T-helper 17 cell (primary cell): ENCODE results near the gene AKT1. TPM values are rescaled to one million over a fixed set of nuclear protein-coding genes. Genes with fewer than 3 reads are reported as not detected.

Experiments
- ATAC-seq: fragments of 150-1000 bp; cut with Tn5 transposase; 2 replicates; pipeline ENCODE4 v1.10.0; 2021; ENCODE audit warnings: mild to moderate bottlenecking, moderate library complexity
- DNase-seq, 3 donors: peaks; one replicate each; pipeline versions ENCODE4 v3.0.0 to v3.0.0-alpha.2; 2020 to 2021
- H3K9me3 ChIP-seq: one replicate; pipeline ENCODE4 v1.7.0; 2013; ENCODE audit warnings: low read length, mild to moderate bottlenecking; ENCODE audit not compliant: control insufficient read depth, poor library complexity, severe bottlenecking
- H3K27ac Mint-ChIP-seq: one replicate; pipeline ENCODE4 v1.8.0; 2022; ENCODE audit warnings: mild to moderate bottlenecking, moderate library complexity, mixed read lengths
- H3K27me3 Mint-ChIP-seq: one replicate; pipeline ENCODE4 v1.8.0; 2022; ENCODE audit warnings: mixed read lengths
- H3K36me3 Mint-ChIP-seq: one replicate; pipeline ENCODE4 v1.8.0; 2022; ENCODE audit warnings: low read depth, mixed read lengths
- H3K4me1 Mint-ChIP-seq: one replicate; pipeline ENCODE4 v1.8.0; 2022; ENCODE audit warnings: mild to moderate bottlenecking, mixed read lengths
- H3K4me3 Mint-ChIP-seq: one replicate; pipeline ENCODE4 v1.8.0; 2022; ENCODE audit warnings: mild to moderate bottlenecking, moderate library complexity, mixed read lengths
- total RNA-seq, 4 donors: library from RNA in 2 of 4; stranded (reverse) in 2 of 4; gene quantifications; one replicate each; pipeline ENCODE4 v1.2.3 and lab custom pipeline; 2022 to 2026

AKT1 gene
- total RNA-seq, 2 donors from 2014 or later, result 72.4 to 77.2 TPM

DNA sequence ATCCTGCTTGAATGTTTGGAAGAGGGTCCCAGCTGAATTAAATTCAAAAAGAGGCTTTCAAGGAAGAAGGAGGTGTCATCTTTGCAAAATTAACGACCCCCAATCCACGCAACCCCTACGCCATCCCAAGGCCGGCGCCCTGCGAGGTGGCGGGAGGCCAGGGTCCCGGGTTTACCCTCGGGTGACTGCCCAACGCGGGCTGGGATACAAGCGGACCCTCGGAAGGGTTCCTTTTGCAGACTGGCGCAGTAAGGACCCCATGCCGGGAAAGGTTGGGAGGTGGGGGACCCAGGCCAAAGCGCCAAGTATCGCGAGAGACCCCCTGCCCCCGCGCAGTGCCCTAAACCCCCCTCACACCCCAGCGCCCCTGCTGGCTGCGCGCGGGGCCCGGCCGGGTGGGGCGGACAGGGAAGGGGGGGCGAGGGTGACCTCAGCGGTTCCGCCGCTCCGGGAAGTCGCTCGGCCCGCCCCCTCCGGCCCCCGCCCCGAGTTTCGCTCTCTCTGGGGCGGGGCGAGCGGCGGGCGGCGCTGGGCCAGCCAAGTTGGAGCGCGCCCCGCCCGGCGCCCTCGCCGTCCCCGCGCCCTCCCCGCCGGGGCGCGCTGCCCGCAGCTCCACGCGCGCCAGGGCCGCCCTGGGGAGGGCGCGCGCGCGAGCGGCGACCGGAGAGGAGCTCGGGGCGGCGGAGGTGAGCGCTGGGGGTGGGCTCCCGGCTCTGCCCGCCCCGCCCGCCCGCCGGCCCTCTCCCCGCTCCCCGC, 4.6 kb upstream of the AKT1 start:
- ATAC-seq (peak; percentile 76), DNase-seq (peak; percentile 58 to 87 (median 79))
- Mint-ChIP-seq H3K4me3 (peak overlapping the region; percentile 78), H3K27ac (peak overlapping the region; percentile 69), H3K27me3 (no peaks in the 10 kb centered on the region), H3K36me3 (no peaks in the 10 kb centered on the region), H3K4me1 (peaks cover 16% of the 10 kb centered on the region)
- no peaks in the 10 kb centered on the region for H3K9me3 ChIP-seq

DNA sequence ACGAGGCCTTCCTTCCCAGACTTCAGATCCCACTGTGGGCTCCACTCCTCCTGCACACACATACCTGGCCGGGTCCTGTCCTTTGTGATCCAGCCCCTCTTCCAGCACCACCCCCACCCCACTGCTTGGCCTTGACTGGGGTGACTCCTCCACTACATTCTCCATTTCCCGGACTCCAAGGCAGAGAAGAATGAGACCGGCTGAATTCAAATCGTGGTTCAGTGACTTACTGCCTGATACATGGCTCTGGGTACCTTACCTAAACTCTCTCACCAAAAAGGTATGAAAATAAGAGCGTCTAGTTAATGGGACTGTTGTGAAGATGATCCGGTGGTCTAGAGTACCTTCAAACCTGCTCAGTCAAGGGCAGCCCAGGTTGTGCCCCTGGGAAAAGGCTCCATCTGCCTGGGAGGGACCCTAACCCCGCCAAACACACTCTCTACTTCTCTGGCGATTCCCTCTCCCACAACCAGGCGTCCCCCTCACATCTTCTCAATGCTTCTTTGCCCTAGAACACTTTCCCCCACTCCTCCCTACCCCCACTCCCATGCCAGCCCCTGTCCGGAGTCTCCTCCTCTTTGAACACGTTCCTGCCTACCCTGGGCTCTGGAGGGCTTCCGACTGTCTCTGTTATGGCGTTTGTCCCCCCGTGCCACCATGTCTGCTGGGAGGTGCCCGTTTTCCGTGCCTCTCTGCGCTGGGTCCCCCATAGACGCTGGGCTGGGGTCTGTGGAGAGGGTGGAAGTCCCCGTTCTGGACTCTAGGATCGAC, 3.9 kb upstream of the AKT1 start:
- H3K27ac Mint-ChIP-seq, result peak overlapping the region; percentile 69
- ATAC-seq (no peak), DNase-seq (no peak)
- peaks cover 18% of the 10 kb centered on the region for H3K4me1 Mint-ChIP-seq
- no peaks in the 10 kb centered on the region for H3K36me3 Mint-ChIP-seq
- peak overlapping the region; percentile 78 for H3K4me3 Mint-ChIP-seq
- H3K27me3 Mint-ChIP-seq, result no peaks in the 10 kb centered on the region
- no peaks in the 10 kb centered on the region for H3K9me3 ChIP-seq

DNA sequence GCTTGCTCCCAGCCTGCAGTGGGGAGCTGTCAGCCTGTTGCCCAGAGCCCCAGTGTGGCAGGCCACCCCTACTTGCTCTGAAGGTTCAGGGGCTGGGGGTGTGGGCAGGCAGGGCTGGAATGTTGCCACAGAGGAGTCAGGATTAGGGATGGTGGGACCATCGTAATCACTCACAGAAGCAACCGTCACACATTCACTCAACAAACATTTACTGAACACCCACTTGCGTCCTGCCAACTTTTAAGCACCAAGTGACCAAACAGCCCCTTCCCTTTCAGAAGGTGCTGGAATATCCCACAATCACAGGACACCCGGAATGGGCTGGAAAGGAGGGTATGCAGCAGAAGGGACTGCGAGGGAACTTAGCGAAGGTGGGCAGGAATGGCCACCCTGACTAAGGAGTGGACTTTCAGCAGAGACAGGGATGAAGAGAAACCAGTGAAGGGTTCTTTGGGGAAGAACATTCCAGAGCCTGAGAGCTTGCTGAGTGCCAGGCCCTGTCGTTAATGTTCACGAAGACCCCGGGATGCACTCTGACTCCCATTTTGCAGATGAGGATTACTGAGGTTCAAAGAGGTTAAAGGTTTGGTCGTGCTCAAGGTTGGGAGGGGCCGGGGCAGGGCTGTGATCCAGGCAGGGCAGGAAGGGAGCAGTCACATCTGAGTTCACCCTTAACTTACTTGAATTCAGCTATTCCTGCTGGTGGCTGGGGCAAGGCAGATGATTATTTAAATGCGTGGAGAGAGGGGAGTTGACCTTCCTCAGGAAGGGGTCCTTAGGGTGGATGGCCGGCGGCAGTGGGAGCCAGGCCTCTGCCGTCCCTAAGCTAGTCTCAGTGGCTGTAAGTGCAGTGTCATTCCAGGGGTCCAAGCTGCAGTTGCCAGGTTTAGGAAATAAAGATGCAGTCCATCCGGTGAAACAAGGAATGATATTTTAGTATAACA, 3.0 kb upstream of the AKT1 start:
- DNase-seq (no peak), ATAC-seq (no peak)
- H3K27me3 Mint-ChIP-seq, result no peaks in the 10 kb centered on the region
- H3K9me3 ChIP-seq, result no peaks in the 10 kb centered on the region
- H3K36me3 Mint-ChIP-seq, result no peaks in the 10 kb centered on the region
- H3K4me1 Mint-ChIP-seq, result peaks cover 25% of the 10 kb centered on the region
- H3K4me3 Mint-ChIP-seq, result peak overlapping the region; percentile 78
- H3K27ac Mint-ChIP-seq, result peak overlapping the region; percentile 16

DNA sequence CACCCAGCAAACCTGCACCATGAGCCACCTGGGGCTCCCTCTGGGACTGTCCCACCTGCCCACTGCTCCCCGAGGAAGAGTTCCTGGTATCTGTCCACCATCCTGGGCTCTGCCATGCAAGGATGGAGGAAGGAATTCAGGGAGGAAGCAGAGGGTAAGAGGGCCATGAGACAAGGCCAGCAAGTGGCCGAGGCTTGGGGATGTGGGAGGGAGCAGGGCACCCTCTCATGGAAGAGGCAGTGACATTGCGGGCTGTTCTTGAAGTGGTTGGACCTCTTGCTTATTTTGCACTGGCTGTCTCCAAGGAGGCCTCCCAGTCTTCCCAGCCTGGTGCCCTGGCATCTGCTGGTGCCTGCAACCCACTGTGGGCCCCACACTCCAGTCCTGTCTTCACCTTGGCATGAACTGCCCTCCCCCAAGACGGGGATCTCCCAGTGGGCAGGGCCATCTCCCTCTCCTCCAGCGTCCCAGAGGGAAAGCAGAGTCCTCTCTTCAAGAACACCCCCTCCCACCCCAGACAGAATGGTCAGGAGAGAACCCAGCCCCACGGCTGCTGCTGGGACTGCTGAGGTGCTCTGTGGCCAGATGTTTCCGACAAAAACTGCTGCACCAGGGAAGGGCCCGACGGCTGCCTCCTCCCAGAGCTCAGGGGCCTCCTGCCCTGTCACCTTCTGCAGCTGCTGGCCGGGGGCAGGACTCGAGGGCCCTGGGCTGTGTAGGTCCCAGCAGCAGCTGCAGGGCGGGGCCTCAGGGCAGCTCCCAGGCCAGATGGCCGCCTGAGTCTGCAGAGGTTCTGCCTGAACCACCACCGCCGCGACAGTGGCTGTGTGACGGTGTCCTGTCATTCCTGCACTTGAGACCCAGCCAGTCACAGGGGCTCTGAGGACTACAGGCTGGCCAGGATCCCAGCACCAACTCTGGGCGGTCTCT, 1.8 kb upstream of the AKT1 start:
- no peaks in the 10 kb centered on the region for H3K36me3 Mint-ChIP-seq
- H3K27me3 Mint-ChIP-seq, result no peaks in the 10 kb centered on the region
- H3K27ac Mint-ChIP-seq, result peak overlapping the region; percentile 89
- ATAC-seq (no peak), DNase-seq (no peak)
- no peaks in the 10 kb centered on the region for H3K9me3 ChIP-seq
- peak overlapping the region; percentile 75 for H3K4me3 Mint-ChIP-seq
- H3K4me1 Mint-ChIP-seq, result peaks cover 31% of the 10 kb centered on the region

DNA sequence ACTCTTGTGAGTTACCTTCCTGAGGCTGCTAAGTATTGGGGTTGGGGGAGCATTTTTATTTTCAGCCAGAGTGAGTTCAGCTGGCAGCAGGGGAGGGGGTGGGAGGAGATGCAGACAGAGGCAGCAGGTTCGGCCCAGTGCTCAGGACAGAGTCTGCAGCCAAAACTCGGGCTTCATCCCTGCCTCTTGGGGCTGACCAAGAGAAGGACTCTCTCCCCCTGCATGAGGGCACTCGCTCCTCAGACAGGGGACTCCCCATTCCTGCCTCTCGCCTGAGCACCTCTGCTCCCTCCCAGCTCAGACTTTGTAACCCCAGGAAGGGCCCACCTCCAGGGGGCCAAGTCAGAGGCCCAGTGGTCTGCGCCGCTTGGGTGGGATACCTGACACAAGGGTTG, 1.1 kb upstream of the AKT1 start:
- no peaks in the 10 kb centered on the region for H3K9me3 ChIP-seq
- peak overlapping the region; percentile 89 for H3K27ac Mint-ChIP-seq
- ATAC-seq (no peak), DNase-seq (no peak)
- peak overlapping the region; percentile 75 for H3K4me3 Mint-ChIP-seq
- no peaks in the 10 kb centered on the region for H3K27me3 Mint-ChIP-seq
- peaks cover 31% of the 10 kb centered on the region for H3K4me1 Mint-ChIP-seq
- no peaks in the 10 kb centered on the region for H3K36me3 Mint-ChIP-seq

DNA sequence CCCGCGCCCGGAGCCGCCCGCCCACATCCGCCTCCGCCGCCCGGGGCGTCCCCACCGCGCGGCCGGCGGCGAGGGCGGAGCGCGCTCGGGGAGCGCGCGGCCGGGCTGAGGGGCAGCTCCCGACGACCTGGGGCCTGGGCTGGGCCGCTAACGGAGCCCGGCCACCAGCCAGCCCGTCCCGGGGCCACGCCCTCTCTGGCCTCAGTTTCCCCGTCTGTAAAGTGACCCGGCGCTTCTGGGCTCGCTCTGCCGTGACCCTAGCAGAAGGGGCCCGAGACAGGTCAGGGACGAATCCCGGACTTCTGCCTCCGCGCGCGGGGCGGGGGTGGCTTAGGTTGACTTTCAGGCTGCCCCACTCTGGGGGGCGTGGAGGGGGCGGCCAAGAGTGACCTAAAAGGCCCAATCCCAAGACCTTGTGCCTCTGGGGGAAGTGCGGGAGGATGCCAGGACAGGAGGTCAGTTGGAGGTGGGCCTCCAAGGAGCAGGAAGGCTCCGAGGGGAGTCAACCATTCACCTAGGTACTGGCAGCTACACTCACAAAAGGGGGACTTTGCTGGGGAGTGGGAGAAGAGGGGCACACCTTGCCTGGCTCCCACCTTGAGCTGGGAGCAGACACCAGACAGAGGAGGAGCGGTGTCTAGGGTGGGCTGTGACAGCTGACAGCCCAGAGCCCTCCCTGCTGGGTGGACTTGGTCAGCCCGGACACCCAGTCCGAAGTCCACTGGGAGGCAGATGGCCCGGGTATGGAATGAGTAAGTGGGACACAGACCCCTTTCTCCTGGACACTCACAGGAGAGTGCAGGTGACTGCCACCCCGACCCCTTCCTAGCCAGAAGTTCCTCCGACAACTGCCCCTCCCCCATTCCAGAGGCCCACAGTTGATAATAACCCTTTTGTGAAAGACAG, 486 bp upstream of the AKT1 start:
- DNase-seq (peak; percentile 50 to 70 (median 65)), ATAC-seq (peak; percentile 61)
- no peaks in the 10 kb centered on the region for H3K9me3 ChIP-seq
- peak overlapping the region; percentile 89 for H3K27ac Mint-ChIP-seq
- peaks cover 36% of the 10 kb centered on the region for H3K4me1 Mint-ChIP-seq
- no peaks in the 10 kb centered on the region for H3K27me3 Mint-ChIP-seq
- H3K36me3 Mint-ChIP-seq, result no peaks in the 10 kb centered on the region
- H3K4me3 Mint-ChIP-seq, result peak overlapping the region; percentile 75

DNA sequence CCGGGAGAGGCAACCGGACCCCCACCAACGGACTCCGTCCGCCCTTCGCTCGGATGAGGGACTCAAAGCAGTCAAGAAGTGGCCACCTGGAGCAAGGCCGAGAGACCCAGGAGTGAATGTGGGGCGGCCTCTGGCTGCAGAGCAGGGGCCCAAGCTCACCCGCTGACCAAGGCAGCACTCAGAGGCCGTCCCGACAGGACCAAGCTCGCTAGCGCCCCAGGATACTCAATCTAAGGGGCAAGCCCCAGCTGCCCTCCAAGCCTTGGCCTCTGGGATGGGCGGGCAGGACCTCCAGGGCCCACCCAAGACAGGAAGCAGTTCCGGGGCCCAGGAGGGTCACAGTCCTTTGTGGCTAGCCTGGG, 936 bp downstream of the AKT1 start:
- H3K27ac Mint-ChIP-seq, result peak overlapping the region; percentile 80
- DNase-seq, result no peak
- no peak for ATAC-seq
- no peaks in the 10 kb centered on the region for H3K36me3 Mint-ChIP-seq
- H3K27me3 Mint-ChIP-seq, result no peaks in the 10 kb centered on the region
- H3K4me3 Mint-ChIP-seq, result peak overlapping the region; percentile 90
- H3K4me1 Mint-ChIP-seq, result peaks cover 41% of the 10 kb centered on the region
- no peaks in the 10 kb centered on the region for H3K9me3 ChIP-seq

DNA sequence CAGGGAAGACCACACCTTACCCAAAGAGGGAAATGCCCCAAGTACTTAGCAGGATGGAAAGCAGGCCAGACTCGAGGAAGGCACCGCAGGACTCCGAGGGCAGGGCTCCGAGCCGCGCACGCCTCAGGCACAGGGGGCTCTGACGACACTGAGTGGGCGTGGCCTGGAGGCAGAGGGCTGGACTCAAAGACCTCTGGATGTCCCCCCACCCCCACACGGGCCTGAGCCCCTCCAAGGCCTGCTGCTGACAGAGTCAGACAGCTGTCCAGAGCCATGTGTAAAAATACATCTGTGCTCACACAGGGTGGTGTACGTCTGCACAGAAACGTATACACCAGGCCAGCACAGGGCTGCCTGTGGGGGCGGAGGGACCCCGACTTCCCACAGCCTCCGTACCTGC, 1.4 kb downstream of the AKT1 start:
- no peaks in the 10 kb centered on the region for H3K36me3 Mint-ChIP-seq
- ATAC-seq, result no peak
- H3K4me3 Mint-ChIP-seq, result peak overlapping the region; percentile 90
- peak overlapping the region; percentile 80 for H3K27ac Mint-ChIP-seq
- peak in 1 of 3 donors; percentile 23 for DNase-seq
- H3K27me3 Mint-ChIP-seq, result no peaks in the 10 kb centered on the region
- no peaks in the 10 kb centered on the region for H3K9me3 ChIP-seq
- H3K4me1 Mint-ChIP-seq, result peaks cover 38% of the 10 kb centered on the region

DNA sequence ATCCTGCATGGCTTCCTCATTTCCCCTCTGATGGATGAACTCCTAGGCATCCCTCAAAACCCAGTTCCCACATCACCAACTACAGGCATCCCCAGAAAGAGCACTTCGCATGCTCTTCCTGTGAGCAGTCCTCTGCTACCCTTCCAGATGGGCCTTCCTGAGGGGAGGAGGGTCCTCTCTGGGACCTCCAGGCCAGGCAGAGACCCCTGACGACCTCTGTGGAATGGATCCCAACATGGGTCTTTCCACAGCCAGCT, 1.9 kb downstream of the AKT1 start:
- Mint-ChIP-seq H3K27me3 (no peaks in the 10 kb centered on the region), H3K4me3 (peak overlapping the region; percentile 90), H3K36me3 (no peaks in the 10 kb centered on the region), H3K4me1 (peaks cover 33% of the 10 kb centered on the region), H3K27ac (peak overlapping the region; percentile 80)
- ATAC-seq (no peak), DNase-seq (no peak)
- no peaks in the 10 kb centered on the region for H3K9me3 ChIP-seq

DNA sequence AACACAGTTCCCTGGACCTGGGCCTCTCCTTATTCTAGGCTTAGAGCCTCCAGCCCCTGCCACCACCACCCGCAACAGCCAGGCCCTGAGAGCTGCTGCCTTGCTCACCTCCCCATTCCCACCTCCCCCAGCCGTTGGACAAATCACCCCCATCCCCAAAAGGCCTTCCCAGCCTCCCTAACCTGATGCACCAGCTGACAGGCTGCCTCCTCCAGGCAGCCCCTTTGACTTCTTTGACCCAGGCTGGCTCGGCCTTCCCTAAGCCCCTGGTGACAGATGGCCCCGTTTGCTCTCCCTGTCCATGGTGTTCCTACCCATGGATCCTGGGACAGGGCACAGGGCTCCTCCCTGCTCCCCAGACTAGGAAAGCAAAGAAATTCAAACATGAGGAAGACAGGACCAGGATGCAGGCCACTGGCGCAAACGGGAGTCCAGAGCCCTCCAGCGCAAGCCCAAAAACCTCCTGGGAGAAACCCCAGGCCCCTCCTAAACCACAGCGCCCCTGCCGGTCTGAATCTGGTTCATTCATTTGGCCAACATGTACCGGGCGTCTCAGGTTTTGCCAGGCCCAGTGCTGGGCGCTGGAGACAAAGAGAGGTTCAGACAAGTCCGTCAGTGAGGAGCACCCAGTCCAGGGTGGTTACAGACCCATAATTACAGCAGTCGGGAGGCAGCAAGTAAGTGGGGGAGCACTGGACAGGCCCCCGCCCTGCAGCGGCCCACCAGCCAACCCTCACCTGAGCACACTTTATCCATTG, 2.4 kb downstream of the AKT1 start:
- peaks cover 33% of the 10 kb centered on the region for H3K4me1 Mint-ChIP-seq
- DNase-seq (no peak), ATAC-seq (no peak)
- H3K27ac Mint-ChIP-seq, result peak overlapping the region; percentile 80
- H3K27me3 Mint-ChIP-seq, result no peaks in the 10 kb centered on the region
- no peaks in the 10 kb centered on the region for H3K9me3 ChIP-seq
- no peaks in the 10 kb centered on the region for H3K36me3 Mint-ChIP-seq
- H3K4me3 Mint-ChIP-seq, result peak overlapping the region; percentile 90

DNA sequence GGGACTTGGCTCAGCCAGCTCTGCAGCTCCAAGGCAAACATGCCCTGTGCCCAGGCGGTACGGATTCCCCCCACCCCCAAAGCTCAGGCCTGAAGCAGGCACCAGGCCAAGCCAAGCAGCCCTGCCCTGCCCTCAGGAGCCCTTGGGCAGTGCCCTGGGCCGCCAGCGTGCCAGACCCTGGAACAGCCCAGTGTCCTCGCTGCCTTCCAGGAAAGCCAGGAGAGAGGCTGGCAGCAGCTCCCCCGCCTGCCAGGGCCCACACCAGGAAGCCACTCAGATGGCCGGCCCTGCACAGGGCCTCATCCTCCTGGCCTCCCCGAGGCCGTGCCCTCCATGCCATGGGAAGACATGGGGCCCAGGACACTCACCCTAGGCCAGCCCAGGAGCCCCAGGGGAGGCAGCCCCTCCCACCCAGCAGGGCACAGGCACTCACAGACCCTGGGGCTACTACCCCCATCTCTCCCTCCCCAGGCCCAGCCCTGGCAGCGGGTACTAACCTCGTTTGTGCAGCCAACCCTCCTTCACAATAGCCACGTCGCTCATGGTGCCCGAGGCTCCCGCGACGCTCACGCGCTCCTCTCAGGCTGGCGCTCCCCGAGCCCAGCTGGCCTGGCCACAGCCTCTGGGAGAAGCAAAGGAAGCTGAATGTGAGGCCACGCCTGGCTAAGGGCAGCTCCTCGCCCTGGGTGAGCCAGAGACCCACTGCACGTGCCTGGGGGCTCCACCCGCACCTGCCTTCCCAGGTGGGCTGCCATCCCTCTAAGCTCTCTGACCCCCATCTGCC, 3.3 kb downstream of the AKT1 start:
- no peak for ATAC-seq
- H3K4me1 Mint-ChIP-seq, result peaks cover 33% of the 10 kb centered on the region
- H3K4me3 Mint-ChIP-seq, result peak overlapping the region; percentile 90

More for the DNA sequence above, 3.3 kb downstream of the AKT1 start:
- H3K27me3 Mint-ChIP-seq, result no peaks in the 10 kb centered on the region
- no peaks in the 10 kb centered on the region for H3K9me3 ChIP-seq
- H3K36me3 Mint-ChIP-seq, result no peaks in the 10 kb centered on the region
- H3K27ac Mint-ChIP-seq, result peak overlapping the region; percentile 80
- DNase-seq, result no peak
